NAMALWA (cell line): Measurements from ENCODE around the gene LDHD.

Experiments
- DNase-seq: peaks from one replicate; pipeline ENCODE4 v3.0.0-alpha.2; 2015; ENCODE audit warnings: low spot score

Gene LDHD

DNA sequence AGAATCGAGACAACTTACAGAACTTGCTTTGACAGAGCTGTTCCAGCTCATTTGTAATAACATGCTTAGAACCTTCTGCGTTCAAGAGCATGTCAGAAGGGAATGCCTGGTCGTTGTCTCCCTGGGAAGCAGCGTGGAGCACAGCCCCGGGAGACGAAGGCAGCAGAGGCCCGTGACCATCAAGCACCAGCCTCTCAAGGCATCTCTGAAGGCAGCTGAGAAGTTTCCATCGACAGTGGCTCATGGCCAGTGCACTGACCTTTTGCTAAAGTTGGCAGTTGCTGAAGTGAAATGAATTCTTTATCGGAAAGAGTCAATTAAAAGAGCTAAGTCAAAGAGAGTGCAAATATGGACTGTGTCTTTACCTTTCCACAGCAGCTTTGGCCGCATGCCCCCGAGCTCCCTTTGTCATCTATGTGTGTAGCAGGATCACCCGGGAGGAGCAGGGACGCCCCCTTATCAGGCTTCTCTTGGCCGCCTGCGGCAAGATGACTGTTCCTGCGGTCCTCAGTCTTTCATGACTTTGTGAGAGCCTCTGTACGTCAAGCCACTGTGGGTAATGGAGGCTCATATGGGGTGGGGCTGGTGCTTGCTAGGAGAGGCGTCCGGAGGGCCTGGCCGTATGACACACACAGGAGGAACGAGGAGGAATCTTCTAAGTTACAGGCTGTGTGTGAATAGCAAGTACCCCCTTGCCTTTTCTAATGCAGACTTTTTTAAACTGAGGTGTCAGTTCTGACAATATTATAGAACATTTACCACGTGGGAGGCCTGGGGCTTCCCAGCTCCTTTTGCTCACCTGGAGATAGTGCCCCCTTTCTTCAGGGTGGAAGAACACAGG, 54.2 kb downstream of the LDHD start:
- no peak for DNase-seq
